Hippocampal formation (tissue), 2 donors: ENCODE measurements around the gene ZNF587.
"Not testable (repeated sequence)": the region's sequence is repeated elsewhere in the genome, so short reads cannot be mapped to it uniquely, and the experiment has no call there.

Experiments used
- DNase-seq, 2 donors: peaks; one replicate each; lab custom pipeline; 2025; lab: John Stamatoyannopoulos, UW

The ZNF587 gene

DNA sequence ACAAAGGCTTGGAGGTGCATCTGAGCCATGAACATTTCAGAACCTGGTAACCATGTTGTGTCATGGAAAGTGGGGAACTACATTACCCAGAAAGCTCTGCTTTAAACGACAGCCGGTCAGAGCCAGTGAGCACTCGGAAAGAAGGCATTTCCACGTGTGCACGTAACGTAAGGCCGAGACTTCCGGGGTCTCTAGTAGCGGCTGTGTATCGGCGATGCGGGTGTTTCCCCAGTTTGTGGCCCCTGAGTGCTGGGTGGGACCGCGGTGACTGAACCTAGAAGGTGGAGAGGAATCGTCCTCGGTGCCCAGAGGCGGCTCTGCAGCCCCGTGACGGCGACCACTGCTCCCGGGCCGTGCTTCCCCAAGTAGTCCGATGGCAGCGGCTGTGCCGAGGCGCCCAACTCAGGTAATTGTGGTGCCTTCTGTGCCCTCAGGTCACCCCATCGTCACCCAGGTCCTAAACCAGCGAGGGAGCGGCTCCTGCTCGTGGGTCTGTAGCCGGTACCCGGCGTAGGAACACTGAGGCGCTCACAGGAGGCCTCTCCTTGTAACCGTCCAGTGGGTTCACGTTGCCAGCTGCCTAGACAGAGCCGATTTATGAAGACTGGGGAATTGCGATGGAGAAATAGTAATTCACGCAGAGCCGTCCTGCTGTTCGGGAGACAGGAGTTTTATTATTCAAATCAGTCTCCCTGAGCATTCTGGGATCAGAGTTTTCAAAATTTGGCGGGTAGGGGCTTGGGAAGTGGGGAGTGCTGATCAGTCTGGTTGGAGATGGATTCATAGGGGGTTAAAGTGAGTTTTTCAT, at the start of gene ZNF587:
ZNF587 (plus strand) TSS at position 194 of the 808 bp plus-strand sequence; CDS start at position 374, 180 bp downstream.
- peak; percentile 54 to 76 for DNase-seq

DNA sequence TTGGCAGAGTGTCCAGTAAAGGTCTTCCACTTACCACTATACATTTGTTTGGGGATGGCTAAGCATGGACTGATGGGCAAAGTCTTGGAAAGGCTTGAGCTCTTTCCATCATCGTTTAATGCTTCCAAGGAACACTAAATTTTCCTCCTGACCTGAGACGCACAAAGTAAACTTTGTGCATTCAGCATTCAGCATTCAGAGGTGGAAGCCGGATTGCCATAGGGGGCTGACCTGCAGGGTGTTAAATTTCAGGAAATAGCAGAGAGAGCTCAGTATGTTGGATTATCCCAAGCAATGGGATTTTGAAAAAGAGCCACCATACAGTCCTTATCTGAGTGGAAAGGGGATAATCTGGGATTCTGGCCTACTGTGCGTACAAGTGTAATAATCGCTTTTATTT, 49.0 kb upstream of the ZNF587 start:
- DNase-seq = no peak

DNA sequence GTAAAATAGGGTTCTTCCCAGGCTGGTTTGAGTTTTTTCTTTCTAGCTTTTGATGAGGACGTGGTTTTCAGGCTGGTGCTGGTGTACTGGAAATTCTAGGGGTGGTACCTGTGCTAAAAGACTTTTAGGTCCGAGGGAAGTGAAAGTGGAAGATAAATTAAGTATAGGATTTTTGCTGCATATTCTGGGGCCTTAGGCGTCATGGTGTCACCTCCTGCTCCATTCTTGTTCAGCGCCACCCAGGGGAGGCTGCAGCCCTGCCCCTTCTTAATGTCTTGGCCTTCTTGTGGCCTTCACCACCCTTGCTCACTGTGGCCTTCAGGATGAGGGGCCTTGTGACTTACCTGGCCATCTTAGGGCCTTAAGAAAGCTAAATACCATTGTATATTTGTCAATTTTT, 47.4 kb upstream of the ZNF587 start:
- no peak for DNase-seq

DNA sequence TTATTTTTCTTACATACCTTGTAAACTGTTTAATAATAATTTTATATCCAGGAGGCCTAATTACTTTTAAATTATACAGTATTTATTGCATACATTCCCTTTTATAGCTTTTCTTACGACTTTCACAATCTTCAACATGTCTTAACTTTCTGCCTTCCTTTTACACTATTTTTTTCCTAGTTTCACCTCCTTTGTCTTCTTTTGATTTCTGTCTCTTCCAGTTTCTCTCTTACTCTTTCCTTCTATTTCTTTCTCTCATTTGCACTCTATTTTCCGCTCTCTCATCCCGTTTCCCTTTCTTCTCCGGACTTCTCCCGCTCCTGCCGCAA, 46.4 kb upstream of the ZNF587 start:
- DNase-seq = no peak

DNA sequence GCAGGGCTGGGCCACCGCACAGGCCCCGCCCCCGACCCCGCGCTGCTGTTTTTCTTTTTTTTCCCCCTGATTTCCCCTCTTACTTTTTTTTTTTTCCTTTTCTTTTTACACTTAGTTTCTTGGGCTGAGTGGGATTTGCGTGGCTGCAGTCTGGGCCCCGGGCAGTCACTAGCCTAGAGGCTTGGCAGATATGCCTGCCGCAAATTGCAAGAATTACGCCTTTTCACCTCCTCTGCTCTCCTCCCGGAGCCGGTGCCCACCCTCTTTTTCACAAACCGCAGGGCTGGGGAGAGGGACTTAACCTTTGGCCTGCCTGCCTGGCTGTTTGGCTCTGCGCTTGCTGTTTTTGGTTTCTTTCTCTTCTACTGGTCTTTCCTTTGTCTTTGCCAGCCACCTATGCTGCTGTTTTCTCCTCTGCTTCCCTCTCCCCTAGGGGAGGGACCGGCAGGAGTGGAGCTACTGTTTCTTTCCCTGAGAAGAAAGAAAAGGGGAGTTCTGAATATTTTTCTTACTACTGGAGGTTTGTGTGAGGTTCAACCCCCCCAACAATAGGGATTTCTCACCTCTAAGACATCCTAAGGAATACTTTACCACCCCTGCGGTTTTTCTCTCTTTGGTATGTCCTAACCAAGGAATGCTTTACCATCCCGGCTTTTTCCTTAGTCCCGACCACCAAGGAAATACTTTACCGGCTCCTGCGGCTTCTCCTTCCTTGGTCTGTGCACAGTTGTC, 45.9 kb upstream of the ZNF587 start:
- DNase-seq = no peak

DNA sequence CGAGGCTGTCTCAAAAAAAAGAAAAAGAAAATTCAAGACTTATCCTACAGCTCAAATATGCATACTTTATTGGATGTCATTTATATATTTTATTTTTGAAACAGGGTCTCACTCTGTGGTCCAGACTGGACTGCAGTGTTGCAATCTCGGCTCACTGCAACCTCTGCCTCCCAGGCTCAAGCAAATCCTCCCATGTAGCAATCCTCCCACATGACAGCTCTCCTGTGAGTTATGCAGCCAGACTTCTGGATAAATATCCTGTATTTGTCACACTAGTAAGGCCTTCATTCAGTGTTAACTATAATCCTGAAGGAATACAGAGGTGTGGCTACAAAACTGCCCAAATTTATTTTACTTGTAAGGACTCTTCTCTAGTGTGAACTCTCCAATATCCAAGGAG, 42.1 kb upstream of the ZNF587 start:
- no peak for DNase-seq

DNA sequence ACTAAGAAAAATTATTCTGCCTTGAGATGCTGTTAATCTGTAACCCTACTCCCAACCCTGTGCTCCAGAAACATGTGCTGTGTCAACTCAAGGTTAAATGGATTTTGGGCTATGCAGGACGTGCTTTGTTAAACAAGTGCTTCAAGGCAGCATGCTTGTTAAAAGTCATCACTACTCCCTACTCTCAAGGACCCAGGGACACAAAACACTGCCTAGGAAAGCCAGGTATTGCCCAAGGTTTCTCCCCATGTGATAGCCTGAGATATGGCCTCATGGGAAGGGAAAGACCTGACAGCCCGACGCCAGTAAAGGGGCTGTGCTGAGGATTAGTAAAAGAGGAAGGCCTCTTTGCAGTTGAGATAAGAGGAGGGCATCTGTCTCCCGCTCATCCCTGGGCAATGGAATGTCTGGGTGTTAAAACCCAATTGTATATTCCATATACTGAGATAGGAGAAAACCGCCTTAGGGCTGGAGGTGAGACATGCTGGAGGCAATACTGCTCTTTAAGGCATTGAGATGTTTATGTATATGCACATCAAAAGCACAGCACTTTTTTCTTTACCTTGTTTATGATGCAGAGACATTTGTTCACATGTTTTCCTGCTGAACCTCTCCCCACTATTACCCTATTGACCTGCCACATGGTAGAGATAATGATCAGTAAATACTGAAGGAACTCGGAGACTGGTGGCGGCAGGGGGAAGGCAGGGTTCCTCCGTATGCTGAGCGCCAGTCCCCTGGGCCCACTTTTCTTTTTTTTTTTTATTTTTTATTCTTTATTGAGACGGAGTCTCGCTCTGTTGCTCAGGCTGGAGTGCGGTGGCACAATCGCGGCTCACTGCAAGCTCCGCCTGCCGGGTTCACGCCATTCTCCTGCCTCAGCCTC, 39.0 kb upstream of the ZNF587 start:
- not testable (repeated sequence) for DNase-seq

DNA sequence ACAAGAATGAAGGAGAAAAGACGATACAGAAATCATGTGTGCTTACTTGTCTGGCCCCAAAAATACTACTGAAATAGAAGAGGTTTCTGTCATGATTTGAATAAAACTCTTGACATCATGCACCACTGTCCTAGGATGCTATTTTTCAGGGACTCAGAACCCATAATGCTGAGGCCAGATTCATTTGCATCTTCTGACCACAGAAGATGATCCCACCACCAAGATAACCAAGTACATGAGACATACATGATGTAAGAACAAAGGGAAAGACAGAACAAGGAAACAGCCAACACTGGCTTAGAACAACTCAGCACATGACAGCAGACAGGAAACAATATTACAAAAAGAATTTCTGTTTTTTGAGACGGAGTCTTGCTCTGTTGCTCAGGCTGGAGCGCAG, 37.4 kb upstream of the ZNF587 start:
- no peak for DNase-seq

DNA sequence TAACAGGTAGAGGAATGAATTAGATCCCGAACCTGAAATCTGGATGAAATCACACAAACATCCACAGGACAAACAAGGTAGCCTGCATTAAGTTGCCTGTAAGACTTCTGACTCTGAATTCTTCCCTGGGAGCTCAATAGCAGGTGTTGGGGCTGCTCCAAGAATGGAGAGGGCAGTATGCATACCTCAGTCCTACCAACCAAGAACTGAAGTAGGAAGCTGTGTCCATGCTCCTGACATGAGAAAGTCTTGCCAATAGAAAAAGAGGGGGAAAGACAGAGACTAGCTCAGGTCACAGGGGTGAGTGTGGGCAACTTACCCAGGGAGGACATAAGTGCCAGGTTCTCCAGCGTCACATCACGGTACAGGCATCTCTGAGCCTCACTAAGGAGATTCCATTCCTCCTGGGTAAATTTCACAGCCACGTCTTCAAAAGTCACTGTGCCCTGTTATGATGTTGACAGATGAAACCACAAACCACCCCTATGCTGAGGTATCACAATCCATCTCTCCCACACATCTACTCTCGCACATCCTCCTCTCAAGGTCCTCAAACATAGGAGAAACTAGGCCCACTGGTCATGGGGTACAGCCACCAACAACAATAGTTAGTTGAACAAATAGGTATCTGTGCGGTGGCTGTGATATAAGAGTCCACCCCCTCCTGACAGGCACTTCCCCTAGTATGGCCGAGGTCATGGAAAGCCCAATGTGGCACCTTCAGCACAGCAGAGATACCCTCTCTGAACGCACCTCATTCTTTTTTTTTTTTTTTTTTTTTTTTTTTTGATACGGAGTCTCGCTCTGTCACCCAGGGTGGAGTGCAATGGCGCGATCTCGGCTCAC, 36.5 kb upstream of the ZNF587 start:
- DNase-seq = not testable (repeated sequence)

DNA sequence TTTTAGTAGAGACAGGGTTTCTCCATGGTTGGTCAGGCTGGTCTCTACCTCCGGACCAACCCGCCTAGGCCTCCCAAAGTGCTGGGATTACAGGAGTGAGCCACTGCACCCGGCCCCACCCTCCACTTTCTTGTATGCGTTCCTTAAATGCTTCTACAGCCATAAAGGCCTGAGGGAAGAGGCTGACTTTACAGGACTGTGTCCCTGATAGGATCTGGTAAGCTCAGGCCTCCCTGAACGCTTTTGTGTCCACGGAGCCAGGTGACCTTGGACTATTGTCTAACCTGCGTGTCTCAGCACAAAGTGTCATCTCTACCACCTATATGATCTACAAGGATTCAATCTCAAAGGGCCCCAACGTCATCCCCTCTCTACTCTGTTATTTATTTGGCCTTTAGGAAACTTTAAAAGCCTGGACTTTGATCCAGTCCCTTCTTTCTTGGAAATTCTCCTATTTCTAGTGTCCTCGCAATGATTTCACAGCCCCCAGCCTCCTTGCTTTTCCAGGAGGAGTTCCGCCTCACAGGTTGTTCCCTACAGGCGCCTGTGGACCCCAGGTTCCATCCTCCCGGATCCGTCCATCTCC, 35.6 kb upstream of the ZNF587 start:
- DNase-seq = no peak

DNA sequence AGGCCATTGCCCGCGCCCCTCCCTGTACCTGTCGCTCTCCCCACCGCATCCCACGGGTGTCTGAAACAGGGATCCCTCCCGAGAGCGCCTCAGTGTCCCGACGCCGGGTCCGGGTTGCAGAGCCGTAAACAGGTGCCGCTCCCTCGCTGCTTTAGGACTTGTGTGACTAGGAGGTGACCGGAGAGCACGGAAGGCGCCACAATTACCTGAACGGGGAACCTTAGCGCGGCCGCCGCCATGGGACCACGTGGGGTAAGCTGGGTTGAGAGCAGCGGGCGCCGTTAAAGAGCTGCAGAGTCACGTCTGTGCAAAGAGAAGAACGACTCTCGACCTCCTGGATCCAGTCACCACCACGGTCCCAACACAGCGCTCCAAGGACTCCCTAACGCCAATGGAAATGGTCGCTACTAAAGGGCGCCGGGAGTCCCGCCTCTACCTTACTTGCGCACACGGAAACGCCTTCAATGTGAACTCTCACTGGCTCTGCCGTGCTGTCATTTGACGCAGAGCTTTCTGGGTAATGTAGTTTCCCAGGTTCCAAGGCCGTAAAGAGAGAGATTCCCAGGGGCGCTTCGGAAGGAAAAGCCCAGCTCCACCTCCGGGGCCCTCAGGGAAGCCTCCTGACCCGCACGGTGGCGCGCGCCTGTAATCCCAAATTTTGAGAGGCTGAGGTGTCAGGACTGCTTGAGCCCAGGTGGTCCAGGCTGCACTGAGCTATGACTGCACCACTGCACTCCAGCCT, 35.0 kb upstream of the ZNF587 start, which contains the start of gene ZNF552:
ZNF552 (minus strand) TSS at position 409 of the 742 bp plus-strand sequence; CDS start at position 239, 170 bp downstream.
- peak; percentile 80 to 88 for DNase-seq

DNA sequence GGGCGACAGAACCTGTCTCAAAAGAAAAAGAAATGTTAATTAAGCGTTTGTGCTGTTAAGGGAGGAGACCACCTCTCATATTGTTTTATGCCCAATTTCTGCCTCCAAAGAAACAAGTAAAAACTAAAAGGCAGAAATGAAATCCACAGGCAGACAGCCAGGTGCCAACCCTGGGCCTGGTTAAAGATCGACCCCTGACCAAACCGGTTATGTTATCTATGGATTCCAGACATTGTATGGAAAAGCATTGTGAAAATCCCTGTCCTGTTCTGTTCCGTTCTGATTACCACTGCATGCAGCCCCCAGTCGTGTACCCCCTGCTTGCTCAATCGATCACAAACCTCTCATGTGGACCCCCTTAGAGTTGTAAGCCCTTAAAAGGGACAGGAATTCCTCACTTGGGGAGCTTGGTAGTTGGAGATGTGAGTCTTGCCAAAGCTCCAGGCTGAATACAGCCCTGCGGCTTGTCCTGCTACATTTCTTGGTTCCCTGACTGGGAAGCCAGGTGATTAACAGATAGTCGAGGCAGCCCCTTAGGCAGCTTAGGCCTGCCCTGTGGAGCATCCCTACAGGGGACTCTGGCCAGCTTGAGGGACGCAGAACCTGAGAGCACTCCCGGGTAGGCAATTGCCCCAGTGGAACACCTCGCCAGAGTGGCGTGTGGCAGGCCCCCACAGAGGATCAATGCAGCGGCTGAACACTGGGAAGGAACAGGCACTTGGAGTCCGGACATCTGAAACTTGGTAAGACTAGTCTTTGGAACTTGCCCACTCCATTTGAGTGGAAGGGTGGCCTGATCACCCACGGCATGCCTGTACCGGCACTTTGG, 34.2 kb upstream of the ZNF587 start:
- DNase-seq = no peak

DNA sequence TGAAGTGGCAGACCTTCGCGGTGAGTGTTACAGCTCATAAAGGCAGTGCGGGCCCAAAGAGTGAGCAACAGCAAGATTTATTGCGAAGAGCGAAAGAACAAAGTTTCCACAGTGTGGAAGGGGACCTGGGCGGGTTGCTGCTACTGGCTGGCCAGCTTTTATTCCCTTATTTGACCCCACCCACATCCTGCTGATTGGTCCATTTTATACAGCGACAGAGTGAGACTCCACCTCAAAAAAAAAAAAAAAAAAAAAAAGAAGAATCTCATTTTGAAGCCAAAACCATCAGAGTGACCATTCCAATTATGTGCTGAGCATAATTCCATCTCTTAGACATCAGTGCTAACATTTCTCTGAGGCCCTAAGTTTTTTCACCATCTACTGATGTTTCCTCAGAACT, 33.0 kb upstream of the ZNF587 start:
- no peak for DNase-seq

DNA sequence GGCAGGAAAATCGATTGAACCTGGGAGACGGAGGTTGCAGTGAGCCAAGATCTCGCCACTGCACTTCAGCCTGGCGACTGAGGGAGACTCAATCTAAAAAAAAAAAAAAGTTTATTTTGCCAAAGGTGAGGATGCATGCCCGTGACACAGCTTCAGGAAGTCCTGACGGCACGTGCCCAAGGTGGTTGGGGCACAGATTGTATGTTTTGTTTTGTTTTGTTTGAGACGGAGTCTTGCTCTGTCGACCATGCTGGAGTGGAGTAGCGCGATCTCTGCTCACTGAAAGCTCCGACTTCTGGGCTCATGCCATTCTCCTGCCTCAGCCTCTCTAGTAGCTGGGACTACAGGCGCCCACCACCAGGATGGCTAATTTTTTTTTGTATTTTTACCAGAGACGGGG, 31.7 kb upstream of the ZNF587 start:
- DNase-seq = no peak

DNA sequence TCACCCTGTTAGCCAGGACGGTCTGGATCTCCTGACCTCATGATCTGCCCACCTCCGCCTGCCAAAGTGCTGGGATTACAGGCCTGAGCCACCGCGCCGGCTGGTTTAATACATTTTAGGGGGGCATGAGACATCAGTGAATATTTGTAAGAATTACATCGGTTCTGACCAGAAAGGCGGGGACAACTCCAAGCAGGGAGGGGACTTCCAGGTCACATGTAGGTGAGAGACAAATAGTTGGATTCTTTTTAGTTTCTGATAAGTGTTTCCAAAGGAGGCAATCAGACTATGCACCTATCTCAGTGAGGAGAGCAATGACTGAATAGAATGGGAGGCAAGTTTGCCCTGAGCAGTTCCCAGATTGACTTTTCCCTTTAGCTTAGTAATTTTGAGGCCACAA, 31.3 kb upstream of the ZNF587 start:
- no peak for DNase-seq

DNA sequence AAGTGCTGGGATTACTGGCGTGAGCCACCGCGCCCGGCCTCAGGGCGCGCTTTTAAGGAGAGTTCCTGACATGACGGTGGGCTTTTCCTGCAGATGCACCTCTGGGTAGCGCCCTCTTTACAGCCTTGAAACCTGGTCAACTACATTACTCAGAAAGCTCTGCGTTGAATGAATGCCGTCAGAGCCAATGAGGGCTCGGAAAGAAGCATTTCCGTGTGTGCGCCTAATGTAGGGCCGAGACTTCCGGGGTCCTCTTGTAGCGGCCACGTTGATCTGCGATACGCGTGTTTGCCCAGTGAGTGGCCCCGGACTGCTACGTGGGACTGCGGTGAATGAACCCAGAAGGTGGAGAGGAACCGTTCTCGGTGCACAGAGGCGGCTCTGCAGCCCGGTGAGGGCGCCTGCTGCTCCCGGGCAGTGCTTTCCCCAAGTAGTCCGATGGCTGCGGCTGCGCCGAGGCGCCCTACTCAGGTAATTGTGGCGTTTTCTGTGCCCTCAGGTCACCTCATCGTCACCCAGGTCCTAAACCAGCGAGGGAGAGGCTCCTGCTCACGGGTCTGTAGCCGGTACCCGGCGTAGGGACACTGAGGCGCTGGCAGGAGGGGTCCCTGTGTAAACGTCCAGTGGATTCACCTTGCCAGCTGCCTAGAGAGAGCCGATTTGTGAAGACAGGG, 30.0 kb upstream of the ZNF587 start:
- DNase-seq = peak; percentile 75 to 88

DNA sequence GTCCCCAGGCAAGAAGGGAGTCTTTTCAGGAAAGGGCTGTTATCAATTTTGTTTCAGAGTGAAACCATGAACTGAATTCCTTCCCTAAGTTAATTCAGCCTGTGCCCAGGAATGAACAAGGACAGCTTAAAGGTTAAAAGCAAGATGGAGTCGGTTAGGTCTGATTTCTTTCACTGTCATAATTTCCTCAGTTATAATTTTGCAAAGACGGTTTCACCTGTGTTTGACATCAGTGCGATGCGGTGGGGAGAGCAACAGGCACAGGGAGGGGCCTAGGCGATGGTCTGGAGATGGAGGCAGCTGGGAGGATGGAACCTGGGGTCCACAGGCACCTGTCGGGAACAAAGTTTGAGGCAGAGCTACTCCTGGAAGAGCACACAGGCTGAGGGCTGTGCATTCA, 29.1 kb upstream of the ZNF587 start:
- no peak for DNase-seq

DNA sequence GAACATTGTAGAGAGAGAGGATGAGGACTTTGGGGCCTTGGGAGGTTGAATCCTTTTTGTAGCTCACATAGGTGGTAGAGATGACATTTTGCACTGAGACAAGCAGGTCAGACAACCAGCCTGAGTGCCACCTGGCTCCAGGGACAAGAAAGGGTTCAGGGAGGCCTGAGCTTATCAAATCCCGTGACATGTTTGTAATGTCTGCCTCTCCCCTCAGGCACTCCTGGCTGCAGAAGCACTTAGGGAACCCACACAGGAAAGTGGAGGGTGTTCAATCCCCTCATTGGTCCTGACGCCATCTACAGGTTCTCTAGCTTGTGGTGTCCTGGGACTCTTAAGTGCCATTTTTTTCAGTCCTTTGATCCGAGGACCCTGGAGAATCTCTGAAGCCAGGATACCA, 28.6 kb upstream of the ZNF587 start:
- not testable (repeated sequence) for DNase-seq

DNA sequence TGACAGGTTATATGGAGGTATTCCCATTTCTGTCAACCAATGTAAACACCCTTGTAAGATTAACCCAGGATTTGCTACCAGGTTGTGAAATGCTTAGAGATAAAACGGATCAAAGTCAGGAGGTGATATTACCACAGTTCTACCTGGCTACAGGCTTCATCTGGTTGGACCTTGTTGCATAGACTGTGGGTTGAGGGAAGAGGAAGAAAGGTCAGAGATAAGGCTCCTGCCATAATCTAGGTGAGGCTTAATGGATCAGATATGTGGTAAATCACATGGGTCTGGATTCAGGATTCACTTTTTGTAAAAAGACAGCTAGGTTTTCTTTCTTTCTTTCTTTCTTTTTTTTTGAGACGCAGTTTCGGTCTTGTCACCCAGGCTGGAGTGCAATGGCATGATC, 28.2 kb upstream of the ZNF587 start:
- not testable (repeated sequence) for DNase-seq
